OCI-LY7 (cell line): ENCODE data around the gene PFDN4. TPM values are rescaled to one million over a fixed set of nuclear protein-coding genes. Genes with fewer than 3 reads are reported as not detected.

Experiments
- BruUV-seq: library from RNA; stranded (reverse); fragments of 400-500 nt; replicated peaks from 2 replicates; lab custom pipeline; 2021; lab: Mats Ljungman, UMichigan
- CTCF ChIA-PET: fragments of 300-600 bp; sonication (Branson Sonifier 250); formaldehyde crosslinking; loops from one replicate; lab custom pipeline; 2022; ENCODE audit warnings: antibody characterized with exemption; ENCODE audit not compliant: unreplicated experiment; lab: Charles Lee
- POLR2A ChIA-PET: fragments of 300-600 bp; sonication (Branson Sonifier 250); formaldehyde crosslinking; loops from one replicate; lab custom pipeline; 2022; ENCODE audit warnings: antibody characterized with exemption; lab: Charles Lee
- DNase-seq: peaks from one replicate; pipeline ENCODE4 v3.0.0-alpha.2; 2015; ENCODE audit warnings: low spot score
- H2AFZ ChIP-seq: fragments of 200-600 bp; sonication (generic), shearing (Covaris generic); 2 replicates; pipeline ENCODE4 v1.6.1; 2014; ENCODE audit warnings: mild to moderate bottlenecking, antibody characterized with exemption, low read length, moderate library complexity
- H3K27ac ChIP-seq: fragments of 200-600 bp; sonication (generic); 2 replicates; pipeline ENCODE4 v1.5.1; 2014; ENCODE audit warnings: mixed run types, low read depth, mild to moderate bottlenecking, moderate library complexity, low read length, inconsistent platforms; ENCODE audit not compliant: poor library complexity, severe bottlenecking
- H3K36me3 ChIP-seq: fragments of 200-600 bp; sonication (generic); 2 replicates; pipeline ENCODE4 v1.6.1; 2014; ENCODE audit warnings: mild to moderate bottlenecking, antibody characterized with exemption, low read length, moderate library complexity, mixed read lengths; ENCODE audit not compliant: insufficient read depth
- H3K4me1 ChIP-seq: fragments of 200-600 bp; sonication (generic); 2 replicates; pipeline ENCODE4 v1.5.1; 2014; ENCODE audit warnings: mild to moderate bottlenecking, low read length; ENCODE audit not compliant: insufficient read depth, poor library complexity, severe bottlenecking
- H3K4me2 ChIP-seq: fragments of 200-600 bp; sonication (generic); 2 replicates; pipeline ENCODE4 v1.6.1; 2014; ENCODE audit warnings: mild to moderate bottlenecking, low read length
- H3K4me3 ChIP-seq: fragments of 200-600 bp; sonication (generic); 2 replicates; pipeline ENCODE4 v1.5.1; 2014; ENCODE audit warnings: mild to moderate bottlenecking, low read depth, low read length; ENCODE audit not compliant: poor library complexity, severe bottlenecking
- H3K79me2 ChIP-seq: fragments of 200-600 bp; sonication (generic); 2 replicates; pipeline ENCODE4 v1.6.1; 2016; ENCODE audit warnings: low read depth, mild to moderate bottlenecking, low read length, moderate library complexity, mixed read lengths; ENCODE audit not compliant: insufficient read depth
- H3K9me2 ChIP-seq: fragments of 200-600 bp; sonication (generic); 2 replicates; pipeline ENCODE4 v1.6.1; 2016; ENCODE audit warnings: mild to moderate bottlenecking, low read length, mixed read lengths; ENCODE audit not compliant: insufficient read depth
- H3K9me3 ChIP-seq: fragments of 200-600 bp; sonication (generic); 2 replicates; pipeline ENCODE4 v1.6.1; 2014; ENCODE audit warnings: mild to moderate bottlenecking, mixed run types, low read length, mixed read lengths
- H4K20me1 ChIP-seq: fragments of 200-600 bp; sonication (generic); 2 replicates; pipeline ENCODE4 v1.6.1; 2014; ENCODE audit warnings: mild to moderate bottlenecking, antibody characterized with exemption, low read length, moderate library complexity, mixed read lengths; ENCODE audit not compliant: insufficient read depth
- EZH2phosphoT487 ChIP-seq: fragments of 200-600 bp; sonication (generic); IDR thresholded peaks from 2 replicates; pipeline ENCODE4 v1.6.1; 2018; ENCODE audit warnings: low read depth, borderline replicate concordance, mild to moderate bottlenecking, mixed run types, antibody characterized with exemption, low read length, moderate library complexity, mixed read lengths
- intact Hi-C: fragments of 100-400 bp; cut with micrococcal nuclease; formaldehyde crosslinking; loops from one replicate; pipeline ENCODE4 v1.10.0; 2022; ENCODE audit not compliant: unreplicated experiment
- total RNA-seq, 2 experiments: library from RNA; depleted of rRNA in 1 of 2; stranded (reverse); fragments of >200 nt in 1 of 2; shearing (Covaris generic) in 1 of 2; gene quantifications; 2 replicates each; pipeline ENCODE4 v1.2.3, GENCODE V29; 2014 to 2022
- TF ChIP-seq, protein P1 (sequence below): fragments of 200-600 bp; sonication (generic); conservative IDR thresholded peaks from 2 replicates; pipeline ENCODE4 v1.5.1; 2014; ENCODE audit warnings: mild to moderate bottlenecking, antibody characterized with exemption, low read length, moderate library complexity, mixed read lengths

The PFDN4 gene
- total RNA-seq, 2 experiments from 2014 or later, result 29.7 to 40.7 TPM

DNA sequence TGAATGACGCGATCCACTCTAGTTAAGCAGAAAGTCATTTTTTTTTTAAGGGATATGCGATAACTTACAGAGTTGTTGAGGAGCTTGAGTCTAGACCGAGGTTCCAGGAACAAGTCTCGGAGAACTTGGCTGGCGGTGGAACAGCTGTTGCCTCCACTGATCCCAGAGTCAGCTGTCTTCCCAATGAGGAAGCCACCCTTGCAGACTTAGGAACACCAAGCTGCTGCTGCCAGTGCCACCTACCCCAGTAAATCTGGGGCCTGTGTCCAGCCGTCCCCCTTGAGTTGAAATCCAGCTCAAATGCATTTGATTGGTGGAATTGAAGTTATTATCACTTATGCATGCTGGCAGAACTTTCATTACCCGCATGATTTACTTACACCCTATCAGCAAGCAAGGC lies 6.7 kb downstream of the PFDN4 start:
- no peak overlapping the region for H3K27ac ChIP-seq
- POLR2A ChIA-PET, result interaction anchor here (0.5 to 1.3 kb wide), 3 partner anchors 9 to 1465 kb away, joined by 3 to 4 read pairs (median 4); no protein-coding TSS in a partner anchor
- DNase-seq, result no peak
- peaks cover 10% of the 10 kb centered on the region for H3K79me2 ChIP-seq
- H3K9me2 ChIP-seq, result no peaks in the 10 kb centered on the region
- H2AFZ ChIP-seq, result no peak overlapping the region
- no TSS peak for BruUV-seq
- no peaks in the 10 kb centered on the region for H3K4me1 ChIP-seq
- TF ChIP-seq, protein P1, sequence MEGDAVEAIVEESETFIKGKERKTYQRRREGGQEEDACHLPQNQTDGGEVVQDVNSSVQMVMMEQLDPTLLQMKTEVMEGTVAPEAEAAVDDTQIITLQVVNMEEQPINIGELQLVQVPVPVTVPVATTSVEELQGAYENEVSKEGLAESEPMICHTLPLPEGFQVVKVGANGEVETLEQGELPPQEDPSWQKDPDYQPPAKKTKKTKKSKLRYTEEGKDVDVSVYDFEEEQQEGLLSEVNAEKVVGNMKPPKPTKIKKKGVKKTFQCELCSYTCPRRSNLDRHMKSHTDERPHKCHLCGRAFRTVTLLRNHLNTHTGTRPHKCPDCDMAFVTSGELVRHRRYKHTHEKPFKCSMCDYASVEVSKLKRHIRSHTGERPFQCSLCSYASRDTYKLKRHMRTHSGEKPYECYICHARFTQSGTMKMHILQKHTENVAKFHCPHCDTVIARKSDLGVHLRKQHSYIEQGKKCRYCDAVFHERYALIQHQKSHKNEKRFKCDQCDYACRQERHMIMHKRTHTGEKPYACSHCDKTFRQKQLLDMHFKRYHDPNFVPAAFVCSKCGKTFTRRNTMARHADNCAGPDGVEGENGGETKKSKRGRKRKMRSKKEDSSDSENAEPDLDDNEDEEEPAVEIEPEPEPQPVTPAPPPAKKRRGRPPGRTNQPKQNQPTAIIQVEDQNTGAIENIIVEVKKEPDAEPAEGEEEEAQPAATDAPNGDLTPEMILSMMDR, result no peak
- no peak for TF ChIP-seq EZH2phosphoT487
- intact Hi-C loops, result no loop called here
- CTCF ChIA-PET, result no interaction called here
- no peaks in the 10 kb centered on the region; the same call in 1 of the 2 replicates for H4K20me1 ChIP-seq
- no peak overlapping the region for H3K4me2 ChIP-seq
- H3K4me3 ChIP-seq, result no peak overlapping the region
- no peaks in the 10 kb centered on the region for H3K9me3 ChIP-seq
- peaks cover 52% of the 10 kb centered on the region for H3K36me3 ChIP-seq

DNA sequence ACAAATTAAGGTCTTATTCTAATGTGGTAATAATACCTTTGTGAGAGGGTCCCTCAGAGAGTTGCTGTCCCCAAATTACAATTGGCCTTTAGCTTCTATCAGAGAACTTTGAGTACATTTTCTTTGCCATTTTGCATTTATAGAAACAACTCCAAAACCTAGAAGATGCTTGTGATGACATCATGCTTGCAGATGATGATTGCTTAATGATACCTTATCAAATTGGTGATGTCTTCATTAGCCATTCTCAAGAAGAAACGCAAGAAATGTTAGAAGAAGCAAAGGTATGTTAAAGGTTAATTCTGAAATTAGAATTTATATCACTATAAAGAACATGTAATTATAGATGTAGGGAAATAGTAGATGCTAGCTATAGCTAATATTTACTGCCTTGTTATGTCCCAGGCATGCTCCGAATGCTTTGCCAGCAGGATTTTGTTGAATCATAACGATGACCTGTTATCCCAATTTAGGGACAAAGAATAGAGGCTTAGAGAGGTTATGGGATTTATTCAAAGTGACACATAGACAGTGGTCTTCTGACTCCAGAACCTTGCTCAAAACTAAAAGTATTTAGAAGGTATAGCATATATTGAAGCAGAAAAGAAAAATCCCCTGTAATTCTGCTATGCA lies 7.4 kb downstream of the PFDN4 start:
- intact Hi-C loops, result loop anchor here (5.0 kb wide), 1 partner anchor 432 kb away; no protein-coding TSS in a partner anchor
- H3K9me2 ChIP-seq, result no peaks in the 10 kb centered on the region
- no peak overlapping the region for H3K4me3 ChIP-seq
- ChIA-PET POLR2A (interaction anchor here (0.5 kb wide), 2 partner anchors 717 to 1466 kb away, joined by 3 to 4 read pairs; no protein-coding TSS in a partner anchor), CTCF (no interaction called here)
- peaks cover 52% of the 10 kb centered on the region for H3K36me3 ChIP-seq
- no peak overlapping the region for H2AFZ ChIP-seq
- BruUV-seq, result no TSS peak
- no peaks in the 10 kb centered on the region for H3K9me3 ChIP-seq
- no peak overlapping the region for H3K27ac ChIP-seq
- TF ChIP-seq, protein P1, result no peak
- TF ChIP-seq EZH2phosphoT487, result no peak
- no peaks in the 10 kb centered on the region for H3K4me1 ChIP-seq
- H3K4me2 ChIP-seq, result no peak overlapping the region
- peaks cover 4% of the 10 kb centered on the region for H3K79me2 ChIP-seq
- H4K20me1 ChIP-seq, result no peaks in the 10 kb centered on the region; the same call in 1 of the 2 replicates
- DNase-seq, result no peak

DNA sequence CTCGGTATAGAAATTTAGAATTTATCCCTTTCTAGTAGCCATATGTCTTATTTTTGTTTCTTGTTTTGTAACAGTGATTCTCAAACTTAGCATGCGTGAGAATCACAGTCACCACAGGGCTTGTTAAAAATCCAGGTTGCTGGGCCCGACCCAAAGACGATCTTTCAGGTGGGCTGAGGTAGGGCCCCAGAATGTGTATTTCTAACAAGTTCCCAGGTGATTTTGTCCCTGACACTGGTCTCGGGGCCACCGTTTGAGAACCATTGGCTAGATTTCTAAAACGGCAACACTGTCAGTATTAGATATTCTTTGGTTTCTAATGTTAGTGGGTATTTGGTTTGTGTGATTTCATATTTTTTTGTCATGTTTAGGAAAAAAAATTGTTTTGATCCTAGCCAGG lies 9.9 kb downstream of the PFDN4 start:
- Histone ChIP-seq H3K36me3 (peaks cover 38% of the 10 kb centered on the region), H3K4me1 (no peaks in the 10 kb centered on the region), H3K4me2 (no peak overlapping the region), H3K27ac (no peak overlapping the region), H3K9me2 (no peaks in the 10 kb centered on the region), H2AFZ (no peak overlapping the region), H3K4me3 (no peak overlapping the region), H3K9me3 (no peaks in the 10 kb centered on the region), H4K20me1 (no peaks in the 10 kb centered on the region; the same call in 1 of the 2 replicates), H3K79me2 (peaks cover 4% of the 10 kb centered on the region; the same call in 1 of the 2 replicates)
- intact Hi-C loops, result loop anchor here (5.0 kb wide), 1 partner anchor 430 kb away; no protein-coding TSS in a partner anchor
- DNase-seq, result no peak
- ChIA-PET POLR2A (no interaction called here), CTCF (interaction anchor here (0.6 kb wide), 1 partner anchor 32 kb away, joined by 3 read pairs; no protein-coding TSS in a partner anchor)
- no TSS peak for BruUV-seq
- no peak for TF ChIP-seq EZH2phosphoT487
- TF ChIP-seq, protein P1, result no peak
